ENCODE results near the gene EDAR.

EDAR gene

GRCh38 chr2:108965540-108966289 is 23.3 kb downstream of the EDAR start:
- DNase-seq, result no peak

GRCh38 chr2:108963057-108963456 is 26.0 kb downstream of the EDAR start:
- DNase-seq, result no peak

- no peak for DNase-seq
These were observed 27.2 kb downstream of the EDAR start for GRCh38 chr2:108961796-108962195.

GRCh38 chr2:108960006-108960405 is 29.0 kb downstream of the EDAR start:
- DNase-seq, result no peak

GRCh38 chr2:108959401-108959800 is 29.6 kb downstream of the EDAR start:
- no peak for DNase-seq

- DNase-seq, result no peak
These were observed 30.2 kb downstream of the EDAR start for GRCh38 chr2:108958632-108959341.

GRCh38 chr2:108958002-108958401 is 31.0 kb downstream of the EDAR start:
- no peak for DNase-seq

- DNase-seq, result no peak
These were observed 32.6 kb downstream of the EDAR start for GRCh38 chr2:108956375-108956774.

- no peak for DNase-seq
These were observed 38.5 kb downstream of the EDAR start for GRCh38 chr2:108950369-108951135.

- DNase-seq, result no peak
These were observed 39.4 kb downstream of the EDAR start for GRCh38 chr2:108949316-108950239.

- no peak for DNase-seq
These were observed 41.6 kb downstream of the EDAR start for GRCh38 chr2:108947271-108947907.

- DNase-seq, result no peak
These were observed 42.6 kb downstream of the EDAR start for GRCh38 chr2:108946442-108946841.

- no peak for DNase-seq
These were observed 43.1 kb downstream of the EDAR start for GRCh38 chr2:108945969-108946368.

- no peak for DNase-seq
These were observed 44.3 kb downstream of the EDAR start for GRCh38 chr2:108944601-108945331.

GRCh38 chr2:108943751-108944150 is 45.3 kb downstream of the EDAR start:
- DNase-seq, result no peak

GRCh38 chr2:108942888-108943287 is 46.1 kb downstream of the EDAR start:
- no peak for DNase-seq

GRCh38 chr2:108942231-108942825 is 46.7 kb downstream of the EDAR start:
- DNase-seq, result no peak

- no peak for DNase-seq
These were observed 47.3 kb downstream of the EDAR start for GRCh38 chr2:108941767-108942166.

GRCh38 chr2:108941161-108941665 is 47.8 kb downstream of the EDAR start:
- no peak for DNase-seq

GRCh38 chr2:108940156-108940555 is 48.9 kb downstream of the EDAR start:
- no peak for DNase-seq

Measured in NCI-H2107 (cell line).